Tongue (tissue), 2 donors: ENCODE data around the gene RNF44. TPM values are rescaled to one million over a fixed set of nuclear protein-coding genes. Genes with fewer than 3 reads are reported as not detected.

Experiments used
- DNase-seq: peaks from one replicate; pipeline ENCODE4 v3.0.0-alpha.2; 2015
- total RNA-seq: library from RNA; depleted of rRNA; stranded (reverse); fragments of >200 nt; gene quantifications from one replicate; pipeline ENCODE4 v1.2.3, GENCODE V29; 2014

RNF44 gene
- total RNA-seq, 1 donor from 2014 or later: 12.3 TPM

DNA sequence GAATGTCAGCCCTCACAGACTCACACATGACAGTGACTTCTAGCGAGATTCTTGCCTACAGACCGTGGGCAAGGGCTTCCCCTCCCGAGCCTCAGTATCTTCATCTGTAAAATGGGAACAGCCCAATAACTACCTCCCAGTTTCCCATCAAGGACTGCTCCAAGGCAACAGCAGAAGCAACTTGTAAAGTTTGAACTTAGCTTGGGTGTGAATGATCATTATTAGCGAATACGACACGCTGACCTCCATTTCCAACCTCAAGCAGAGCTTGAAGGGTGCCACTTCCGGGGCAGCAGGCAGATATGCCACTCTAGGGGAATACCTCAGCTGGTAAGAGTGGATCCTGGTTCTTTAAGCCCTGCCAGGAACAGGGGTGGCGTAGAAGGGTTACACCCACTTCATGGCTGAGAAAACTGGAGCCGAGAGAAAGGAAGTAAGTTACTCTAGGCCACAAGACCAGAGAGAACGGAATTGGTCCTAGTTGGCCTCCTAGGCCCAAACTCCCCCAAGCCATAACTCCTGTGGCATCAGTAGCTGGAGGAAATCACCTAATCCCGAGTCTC lies 2.0 kb downstream of the RNF44 start:
- peak; percentile 40 for DNase-seq

DNA sequence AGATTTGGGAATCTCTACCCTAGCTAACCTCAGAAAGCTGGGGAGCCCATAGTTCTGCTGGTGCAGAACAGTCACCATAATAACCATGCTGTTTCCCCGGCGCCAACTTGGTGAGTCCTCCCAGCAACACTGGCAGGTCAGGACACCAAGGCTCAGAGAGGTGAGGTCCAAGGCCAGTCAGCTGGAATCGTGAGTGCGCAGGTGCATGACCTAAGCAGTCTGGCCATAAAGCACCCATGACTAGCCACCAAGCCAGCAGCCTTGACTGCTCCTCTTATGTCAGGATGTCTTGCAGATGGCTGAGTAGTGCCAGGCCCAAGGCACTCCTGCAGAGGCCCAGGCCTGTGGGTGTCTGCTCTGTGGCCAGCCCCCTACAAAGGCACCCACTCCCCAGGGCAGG lies 2.6 kb downstream of the RNF44 start:
- no peak for DNase-seq

DNA sequence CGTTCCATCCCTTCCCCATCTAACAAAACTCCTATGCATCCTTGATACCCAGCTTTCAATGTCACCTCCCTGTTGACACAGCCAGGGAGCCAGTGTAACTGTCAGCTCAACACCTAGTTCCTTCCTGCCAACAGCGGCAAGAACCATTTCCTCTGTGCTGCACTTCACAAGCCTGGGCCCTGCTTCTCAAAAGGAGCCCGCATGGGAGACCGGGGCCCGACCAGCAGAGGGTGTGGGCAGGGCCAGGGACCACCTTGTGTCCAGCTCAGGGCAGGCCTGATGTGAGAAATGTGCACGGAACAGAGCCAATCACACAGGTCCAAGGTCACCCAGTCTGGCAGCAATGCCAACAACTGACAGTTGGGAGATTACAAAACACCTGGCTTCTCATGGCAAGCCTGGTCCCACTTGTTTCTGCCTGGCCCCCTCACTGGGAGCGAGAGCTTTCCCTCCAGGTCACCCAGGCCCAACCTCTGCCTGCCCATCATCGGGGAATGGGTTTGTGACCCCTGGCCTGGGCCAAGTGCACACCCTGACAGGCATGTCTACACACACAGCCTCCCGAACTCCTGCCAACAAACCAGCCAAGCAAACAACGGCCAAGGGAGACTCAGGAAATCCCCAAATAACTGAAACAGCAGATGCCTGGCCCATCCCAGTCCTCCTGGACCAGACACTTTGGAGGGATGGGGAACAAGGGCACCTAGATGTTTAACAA lies 3.1 kb downstream of the RNF44 start:
- no peak for DNase-seq

DNA sequence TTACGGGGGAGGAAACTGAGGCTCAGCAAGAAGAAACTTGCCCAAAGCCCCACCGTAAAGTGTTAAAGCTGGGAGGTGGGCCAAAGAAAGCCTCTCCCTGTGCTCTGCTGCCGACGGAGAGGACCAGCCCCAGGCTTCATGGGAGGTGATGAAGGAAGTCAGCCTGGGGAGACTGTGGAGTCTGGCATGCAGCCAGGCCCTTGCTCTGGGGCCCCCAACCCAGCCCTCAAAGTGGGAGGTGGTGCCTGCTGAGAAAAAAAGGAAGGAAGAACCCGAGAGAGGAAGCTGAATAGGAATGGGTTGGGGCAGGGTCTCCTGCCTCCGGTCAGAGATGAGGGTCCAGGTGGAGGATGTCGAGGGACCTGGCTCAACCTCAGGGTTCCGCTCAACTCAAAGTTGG lies 3.8 kb downstream of the RNF44 start:
- peak; percentile 58 for DNase-seq

DNA sequence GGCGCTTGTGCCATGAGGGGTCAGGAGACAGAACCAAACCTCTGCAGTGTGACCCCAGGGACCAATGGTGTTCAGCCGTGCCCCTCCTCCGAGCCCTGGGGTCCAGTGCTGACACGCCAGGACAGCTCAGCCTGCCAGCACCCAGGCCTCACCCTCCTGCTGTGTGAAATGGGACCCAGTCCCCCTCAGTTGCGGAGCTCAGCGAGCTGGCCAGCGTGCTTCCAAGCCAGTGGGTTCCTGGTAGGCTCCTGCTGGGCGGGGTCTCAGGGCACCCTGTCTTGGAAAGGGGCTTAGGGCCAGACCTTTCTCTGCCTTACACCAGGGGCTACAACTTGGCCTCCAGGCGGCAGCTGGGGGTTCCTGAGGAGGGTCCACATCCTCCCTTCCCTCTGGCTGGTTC lies 4.4 kb downstream of the RNF44 start:
- DNase-seq: no peak

DNA sequence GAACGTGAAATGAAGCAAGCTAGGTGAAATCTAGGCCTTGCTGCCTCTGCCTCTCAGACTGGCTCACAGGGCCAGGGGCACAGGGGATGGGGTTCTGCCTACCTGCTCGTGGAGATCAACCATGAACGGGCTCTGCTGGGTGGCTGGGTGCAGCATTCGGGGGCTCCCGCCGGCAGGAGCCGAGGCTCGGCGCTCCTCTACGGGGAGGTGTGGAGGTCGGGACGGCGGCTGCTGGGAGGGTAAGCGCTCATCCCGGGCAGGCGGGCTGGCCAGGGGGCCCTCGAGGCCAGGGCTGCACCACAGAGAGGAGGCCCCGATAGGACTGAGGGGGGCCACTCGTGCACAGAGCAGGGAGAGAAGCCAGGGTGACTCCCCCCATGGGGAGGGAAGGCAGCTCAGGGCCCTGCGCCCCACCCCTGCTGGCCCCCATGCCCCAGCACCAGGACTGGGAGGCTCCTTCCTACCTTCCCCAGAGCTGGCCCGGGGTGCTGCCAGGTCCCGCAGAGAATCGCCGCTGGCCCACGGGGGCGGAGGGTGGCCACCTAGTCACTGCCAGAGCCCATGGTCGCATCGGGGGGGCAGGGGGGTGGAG lies 5.2 kb downstream of the RNF44 start:
- DNase-seq: no peak

DNA sequence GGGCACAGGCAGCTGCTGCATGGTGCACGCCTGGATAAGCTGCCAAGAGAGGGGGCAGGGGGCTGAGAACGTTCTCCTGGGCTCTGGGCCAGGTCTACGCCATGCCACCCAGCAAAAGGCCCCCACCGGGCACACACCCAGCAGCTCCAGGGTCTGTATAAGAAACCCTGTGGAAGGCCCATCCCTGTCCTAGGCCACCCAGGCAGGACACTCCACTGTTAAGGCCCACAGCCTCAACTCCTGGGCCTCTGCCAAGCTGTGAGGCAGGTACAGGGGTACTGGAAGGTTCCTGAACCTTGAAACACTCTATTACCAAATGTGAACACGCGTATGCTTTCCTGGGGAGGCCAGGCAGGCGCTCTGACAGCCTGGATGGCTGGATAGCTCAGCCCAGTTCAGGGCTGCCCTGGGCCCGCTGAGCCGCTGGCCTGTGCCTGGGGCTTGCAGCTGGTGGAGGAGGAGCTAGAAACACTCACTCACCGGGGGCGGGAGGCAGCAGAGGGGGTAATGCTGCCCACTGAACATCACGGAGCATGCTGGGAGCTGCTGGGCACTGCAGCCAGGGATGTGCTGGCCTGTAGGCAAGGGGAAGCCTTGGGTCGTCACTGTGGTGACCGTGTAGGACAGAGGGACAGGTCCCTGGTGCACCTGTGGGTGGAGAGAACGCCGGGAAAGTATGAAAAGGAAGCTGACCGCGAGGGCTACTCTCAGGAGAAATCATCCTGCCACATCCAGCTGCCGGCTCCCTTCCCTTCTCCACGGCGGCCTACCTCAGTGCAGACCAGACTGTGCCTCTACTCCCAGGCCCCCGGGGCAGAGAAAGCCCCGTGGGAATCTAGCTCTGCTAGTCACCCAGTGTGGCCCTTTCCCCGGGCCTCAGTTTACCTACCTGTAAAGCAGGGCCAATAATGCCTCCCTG lies 6.0 kb downstream of the RNF44 start:
- peak; percentile 88 for DNase-seq

DNA sequence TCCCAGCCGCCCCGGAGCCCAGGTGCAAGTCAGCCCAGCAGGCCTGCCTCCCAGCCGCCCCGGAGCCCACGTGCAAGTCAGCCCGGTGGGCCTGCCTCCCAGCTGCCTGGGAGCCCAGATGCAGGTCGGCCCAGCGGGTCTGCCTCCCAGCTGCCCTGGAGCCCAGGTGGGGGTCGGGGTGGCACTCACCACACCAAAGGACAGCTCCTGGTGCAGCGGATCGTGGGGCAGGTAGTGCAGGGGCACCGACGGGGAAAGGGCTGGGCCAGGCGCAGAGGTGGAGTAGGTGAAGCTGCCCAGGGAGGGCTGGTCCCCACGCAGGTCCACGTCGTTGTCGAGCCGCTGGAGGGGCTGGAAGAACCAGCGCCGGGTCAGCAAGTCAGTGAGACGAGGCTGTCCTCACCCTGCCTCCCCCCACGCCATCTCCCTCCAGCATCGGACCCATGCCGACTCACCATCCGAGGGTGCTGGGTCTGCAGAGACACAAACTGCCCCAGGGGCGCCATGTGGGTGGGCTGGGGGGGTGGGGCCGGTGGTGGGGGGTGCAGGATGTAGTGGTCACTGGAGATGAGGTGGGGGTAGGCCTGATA lies 6.7 kb downstream of the RNF44 start:
- DNase-seq: no peak

DNA sequence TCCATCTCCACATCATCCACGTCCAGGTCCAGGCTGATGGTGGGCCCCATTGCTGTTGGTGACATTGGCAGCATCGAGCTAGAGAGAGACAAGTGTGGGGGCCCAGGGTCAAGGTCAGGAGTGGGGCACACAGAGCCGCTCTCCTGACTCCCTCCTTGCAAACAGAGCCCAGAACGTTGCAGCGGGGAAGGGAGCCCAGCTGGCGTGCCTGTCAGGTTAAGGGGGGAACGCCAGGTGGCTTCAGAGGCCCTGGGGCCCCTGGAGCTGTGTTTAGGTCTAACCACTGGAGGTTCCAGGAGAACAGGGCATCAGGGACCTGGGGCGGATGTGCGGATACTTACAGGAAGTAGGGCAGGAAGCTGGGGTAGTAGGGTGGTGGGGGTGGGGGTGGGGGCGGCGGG lies 7.5 kb downstream of the RNF44 start:
- no peak for DNase-seq

DNA sequence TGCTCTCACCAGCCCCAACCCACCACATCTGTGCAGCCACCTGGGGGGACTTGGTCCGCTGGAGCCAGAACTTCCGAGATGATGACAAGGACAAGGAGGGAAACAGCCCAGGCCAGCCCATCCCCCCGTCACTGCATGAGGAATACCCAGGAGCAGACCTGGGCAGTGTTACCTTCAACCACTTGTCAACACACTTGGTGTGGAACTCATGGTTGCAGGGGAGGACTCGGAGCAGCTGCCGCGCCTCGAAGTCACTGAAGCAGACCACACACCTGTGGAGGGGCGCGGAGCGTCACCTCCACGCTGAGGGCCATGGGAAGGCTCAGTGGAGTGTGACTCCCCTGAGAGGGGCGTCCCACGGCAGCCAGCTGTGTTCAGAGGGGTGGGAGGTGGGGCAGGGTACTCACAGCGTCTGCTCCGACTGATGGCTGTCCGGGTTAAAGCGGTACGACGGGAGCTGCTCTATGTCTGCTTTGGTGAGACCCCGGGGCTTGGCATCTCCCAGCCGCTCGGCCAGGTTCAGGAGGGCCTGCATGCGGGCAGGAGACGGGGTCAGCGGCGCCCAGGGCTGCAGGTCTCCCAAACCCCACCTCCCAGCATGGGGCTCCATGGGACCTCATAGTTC lies 8.0 kb downstream of the RNF44 start:
- no peak for DNase-seq

DNA sequence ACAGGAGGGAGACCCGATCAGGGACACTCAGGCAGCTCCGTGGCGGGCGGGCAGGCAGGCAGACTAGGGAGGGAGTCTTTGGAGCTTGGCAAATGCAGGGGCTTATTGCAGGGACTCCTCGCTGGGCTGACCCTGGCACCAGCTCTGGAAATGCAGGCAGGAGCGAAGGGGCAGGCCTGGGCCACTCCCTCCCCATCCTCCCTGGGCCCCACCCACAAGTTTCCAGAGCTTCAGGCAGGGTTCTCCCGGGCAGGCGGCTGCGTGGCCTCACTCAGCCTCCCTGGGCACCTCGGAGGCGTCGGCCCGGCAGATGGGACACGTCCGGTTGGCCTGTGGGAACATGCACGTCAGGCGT lies 8.5 kb downstream of the RNF44 start:
- no peak for DNase-seq

DNA sequence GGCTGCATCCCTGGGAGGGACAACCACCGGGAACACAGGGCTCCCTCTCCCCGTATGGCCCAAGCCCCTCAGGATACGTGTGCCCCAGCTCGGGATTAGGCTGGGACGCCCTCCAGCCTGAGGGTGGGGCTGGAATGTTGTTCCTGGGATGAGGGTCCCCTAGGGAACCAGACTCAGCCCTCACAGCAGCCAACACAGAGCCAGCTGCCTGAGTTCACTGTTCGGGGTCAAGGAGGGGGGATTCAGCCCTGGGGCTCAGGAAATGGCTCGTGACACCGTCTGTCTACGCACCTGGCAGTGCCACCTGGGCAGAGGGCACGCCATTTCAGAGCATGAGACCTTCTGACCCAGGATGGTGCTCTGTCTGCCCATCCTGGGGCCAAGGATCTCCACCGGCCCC lies 8.9 kb downstream of the RNF44 start:
- DNase-seq: no peak

DNA sequence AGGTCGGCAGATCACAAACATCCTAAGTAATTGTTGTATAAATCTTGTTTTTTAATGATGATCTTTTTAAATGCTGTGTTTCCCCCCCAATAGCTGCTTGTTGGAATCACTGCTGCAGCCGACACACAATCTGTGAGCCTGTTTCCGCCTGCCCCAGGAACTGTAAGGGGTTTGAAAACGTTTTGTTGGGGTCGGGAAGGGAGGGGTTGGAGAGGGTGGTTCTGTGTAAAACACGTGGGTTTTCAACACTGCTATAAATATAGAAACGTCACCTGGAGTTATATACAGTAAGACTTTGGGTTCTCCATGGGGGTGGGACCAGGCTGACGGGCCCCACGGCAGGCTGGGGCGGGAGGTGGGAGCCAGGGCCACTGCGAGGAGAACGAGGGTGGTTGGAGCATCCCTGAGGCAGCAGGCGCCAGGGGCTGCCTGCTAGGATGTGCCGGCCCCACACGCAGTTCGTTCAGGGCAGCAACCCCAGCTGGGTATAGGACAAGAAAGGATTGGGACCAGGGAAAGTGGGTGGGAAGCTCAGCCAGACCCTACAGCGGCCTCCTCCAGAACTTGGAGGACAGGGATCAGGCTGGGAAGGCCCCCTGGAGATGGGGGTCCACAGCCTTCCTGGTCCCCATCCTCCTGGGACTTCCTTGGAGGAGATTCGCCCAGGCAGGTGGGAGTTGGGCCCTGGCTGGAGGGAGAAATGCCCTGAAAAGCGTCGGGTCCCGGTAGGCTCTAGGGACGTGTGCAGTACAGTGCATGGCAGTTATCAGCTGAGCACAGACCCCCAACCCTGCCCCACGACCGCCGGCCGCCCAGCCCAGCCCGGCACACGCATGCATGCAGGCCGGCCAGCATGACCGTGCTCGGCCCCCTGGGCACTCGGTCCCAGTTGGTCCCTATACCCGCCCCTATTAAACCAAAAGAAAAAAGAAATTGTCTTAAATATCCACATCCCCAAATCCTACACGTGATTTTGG lies 9.7 kb downstream of the RNF44 start:
- no peak for DNase-seq

DNA sequence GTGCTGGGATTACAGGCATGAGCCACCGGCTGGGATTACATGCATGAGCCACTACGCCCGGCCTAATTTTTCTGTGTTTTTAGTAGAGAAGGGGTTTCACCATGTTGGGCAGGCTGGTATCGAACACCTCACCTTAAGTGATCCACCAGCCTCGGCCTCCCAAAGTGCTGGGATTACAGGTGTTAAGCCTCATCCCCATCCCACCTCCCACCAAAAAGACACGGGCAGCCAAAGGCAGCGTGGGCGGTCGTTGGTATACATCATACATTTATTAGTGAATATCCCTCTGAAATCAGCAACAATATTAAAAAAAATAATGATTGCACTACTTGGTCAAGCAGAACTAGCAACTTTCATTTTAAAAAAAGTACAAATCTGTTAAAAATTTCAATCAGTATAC lies 10.7 kb downstream of the RNF44 start:
- no peak for DNase-seq

DNA sequence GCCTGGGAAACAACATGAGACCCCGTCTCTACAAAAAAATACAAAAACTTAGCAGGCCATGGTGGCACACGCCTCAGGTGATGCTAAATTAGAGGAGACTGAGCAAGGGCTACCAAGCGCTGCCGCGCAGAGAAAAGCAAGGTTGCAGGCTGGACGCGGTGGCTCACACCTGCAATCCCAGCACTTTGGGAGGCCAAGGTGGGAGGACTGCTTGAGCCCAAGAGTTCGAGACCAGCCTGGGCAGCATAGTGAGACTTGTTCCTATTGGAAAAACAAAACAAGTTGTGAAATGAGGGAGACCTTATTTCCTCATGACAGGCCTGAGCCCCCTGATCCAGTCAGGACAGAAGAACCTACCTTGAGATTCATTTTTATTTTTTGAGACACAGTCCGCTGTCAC lies 11.5 kb downstream of the RNF44 start:
- DNase-seq: no peak

DNA sequence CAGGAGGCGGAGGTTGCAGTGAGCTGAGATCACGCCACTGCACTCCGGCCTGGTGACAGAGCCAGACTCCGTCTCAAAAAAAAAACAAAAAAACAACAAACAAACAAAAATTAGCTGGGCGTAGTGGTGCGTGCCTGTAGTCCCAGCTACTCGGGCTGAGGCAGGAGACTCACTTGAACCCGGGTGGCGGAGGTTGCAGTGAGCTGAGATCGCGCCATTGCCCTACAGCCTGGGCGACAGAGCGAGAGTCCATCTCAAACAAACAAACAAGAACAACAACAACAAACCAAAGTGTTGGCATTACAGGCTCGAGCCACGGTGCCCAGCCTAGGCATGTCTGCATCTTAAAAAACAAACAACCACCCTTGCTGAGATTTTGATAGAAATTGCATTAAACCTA lies 12.2 kb downstream of the RNF44 start:
- no peak for DNase-seq

DNA sequence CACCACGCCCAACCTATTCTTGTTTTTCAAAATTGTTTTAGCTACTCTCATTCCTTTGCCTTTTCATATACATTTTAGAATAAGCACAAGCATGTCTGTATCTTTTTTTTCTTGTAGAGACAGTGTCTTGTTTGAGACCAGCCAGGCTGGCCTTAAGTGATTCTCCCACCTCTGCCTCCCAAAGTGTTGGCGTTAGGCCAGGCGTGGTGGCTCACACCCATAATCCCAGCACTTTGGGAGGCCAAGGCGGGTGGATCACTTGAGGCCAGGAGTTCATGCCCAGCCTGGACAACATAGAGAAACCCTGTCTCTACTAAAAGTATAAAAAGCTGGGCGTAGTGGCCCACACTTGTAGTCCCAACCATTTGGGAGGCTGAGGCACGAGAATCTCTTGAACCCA lies 13.1 kb downstream of the RNF44 start:
- DNase-seq: no peak

DNA sequence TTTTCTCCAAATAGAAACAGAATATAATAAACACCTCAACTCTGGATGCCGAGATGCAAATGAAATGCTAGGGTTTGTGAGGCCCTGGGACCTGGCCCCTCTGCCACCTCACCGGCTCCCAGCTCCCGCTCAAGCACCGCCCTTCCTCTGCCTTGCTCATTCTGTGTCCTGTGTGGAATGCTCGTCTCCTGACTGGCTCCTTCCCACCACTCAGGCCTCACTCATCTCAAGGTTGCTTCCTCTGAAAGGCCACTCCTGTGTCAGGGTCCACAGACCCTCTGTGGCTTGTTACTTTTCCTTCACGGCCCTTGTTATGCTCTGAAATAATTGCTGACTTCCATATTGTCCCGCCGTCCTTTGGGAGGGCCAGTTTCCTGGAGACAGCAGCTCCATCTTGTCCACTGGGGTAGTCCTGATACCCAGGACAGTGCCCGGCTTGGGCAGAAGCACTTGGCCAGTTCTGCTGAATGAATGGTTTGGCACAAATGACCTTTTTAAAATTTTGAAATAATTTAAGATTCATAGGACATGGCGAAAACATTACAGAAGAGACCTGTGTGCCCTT lies 15.4 kb downstream of the RNF44 start:
- no peak for DNase-seq

DNA sequence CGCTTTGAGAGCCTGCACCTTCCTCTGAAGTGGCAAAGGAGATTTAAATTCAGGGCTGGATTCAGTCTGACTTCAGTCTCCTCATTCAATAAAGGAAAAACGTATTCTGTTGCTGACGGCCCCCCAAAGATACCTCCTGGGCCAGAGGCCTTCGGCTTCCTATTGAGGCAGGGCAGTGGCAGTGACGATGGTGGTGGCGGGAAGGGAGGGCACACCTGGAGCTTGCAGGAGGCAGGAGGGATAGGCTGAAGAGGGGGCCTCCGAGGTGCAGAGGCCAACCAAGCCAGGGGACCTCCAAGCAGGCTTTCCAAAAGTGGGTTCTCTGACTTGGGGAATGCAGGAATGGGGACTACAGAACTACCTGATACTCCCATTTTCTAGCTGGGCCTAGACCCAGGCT lies 15.9 kb downstream of the RNF44 start:
- DNase-seq: no peak
